ENCODE measurements around the gene GRK5.

GRCh38 chr10:119409385-119409784 lies 202.0 kb downstream of the GRK5 start:
- TF ChIP-seq, protein P1, sequence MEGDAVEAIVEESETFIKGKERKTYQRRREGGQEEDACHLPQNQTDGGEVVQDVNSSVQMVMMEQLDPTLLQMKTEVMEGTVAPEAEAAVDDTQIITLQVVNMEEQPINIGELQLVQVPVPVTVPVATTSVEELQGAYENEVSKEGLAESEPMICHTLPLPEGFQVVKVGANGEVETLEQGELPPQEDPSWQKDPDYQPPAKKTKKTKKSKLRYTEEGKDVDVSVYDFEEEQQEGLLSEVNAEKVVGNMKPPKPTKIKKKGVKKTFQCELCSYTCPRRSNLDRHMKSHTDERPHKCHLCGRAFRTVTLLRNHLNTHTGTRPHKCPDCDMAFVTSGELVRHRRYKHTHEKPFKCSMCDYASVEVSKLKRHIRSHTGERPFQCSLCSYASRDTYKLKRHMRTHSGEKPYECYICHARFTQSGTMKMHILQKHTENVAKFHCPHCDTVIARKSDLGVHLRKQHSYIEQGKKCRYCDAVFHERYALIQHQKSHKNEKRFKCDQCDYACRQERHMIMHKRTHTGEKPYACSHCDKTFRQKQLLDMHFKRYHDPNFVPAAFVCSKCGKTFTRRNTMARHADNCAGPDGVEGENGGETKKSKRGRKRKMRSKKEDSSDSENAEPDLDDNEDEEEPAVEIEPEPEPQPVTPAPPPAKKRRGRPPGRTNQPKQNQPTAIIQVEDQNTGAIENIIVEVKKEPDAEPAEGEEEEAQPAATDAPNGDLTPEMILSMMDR (IDR thresholded peaks at IDR 0.05): no peak
- no peak for TF ChIP-seq EP300 (IDR thresholded peaks at IDR 0.05)

Measured in tibial nerve (tissue), 4 donors.